Keratinocyte (primary cell): ENCODE data around the gene TCHP. TPM values are rescaled to one million over a fixed set of nuclear protein-coding genes. Genes with fewer than 3 reads are reported as not detected.

ENCODE experiments used
- DNase-seq: peaks from one replicate; pipeline ENCODE4 v3.0.0-alpha.2; 2011; ENCODE audit warnings: low read depth, missing footprints, low spot score
- FAIRE-seq: peaks from 2 replicates; lab custom pipeline; 2011; peaks lifted over from hg19 to GRCh38; lab: Jason Lieb, UNC
- H2AFZ ChIP-seq: 2 replicates; pipeline ENCODE4 v1.6.0; 2012; ENCODE audit warnings: low read length, control low read depth, inconsistent platforms; ENCODE audit not compliant: control insufficient read depth
- H3K27ac ChIP-seq: 2 replicates; pipeline ENCODE4 v1.5.1; 2011; ENCODE audit warnings: low read length; ENCODE audit not compliant: control insufficient read depth, insufficient read depth
- H3K27me3 ChIP-seq: 3 replicates; pipeline ENCODE4 v1.6.0; 2011; ENCODE audit warnings: low read length; ENCODE audit not compliant: control insufficient read depth, insufficient read depth; ENCODE audit errors: extremely low read depth
- H3K36me3 ChIP-seq, 2 experiments: 2 replicates in 1 of 2; 3 replicates in 1 of 2; pipeline ENCODE4 v1.5.1; 2011; ENCODE audit warnings: low read length in 2 of 2, mild to moderate bottlenecking in 1 of 2; ENCODE audit not compliant: control insufficient read depth in 2 of 2, insufficient read depth in 2 of 2; ENCODE audit errors: extremely low read depth in 1 of 2
- H3K4me1 ChIP-seq: 3 replicates; pipeline ENCODE4 v1.5.1; 2011; ENCODE audit warnings: low read length; ENCODE audit not compliant: control insufficient read depth, insufficient read depth; ENCODE audit errors: extremely low read depth
- H3K4me2 ChIP-seq: 3 replicates; pipeline ENCODE4 v1.6.0; 2011; ENCODE audit warnings: low read depth, low read length; ENCODE audit not compliant: control insufficient read depth, insufficient read depth; ENCODE audit errors: extremely low read depth
- H3K4me3 ChIP-seq, 3 experiments: fragments of 200-600 bp in 1 of 3; sonication (generic) in 1 of 3; 2 replicates in 2 of 3; 3 replicates in 1 of 3; pipeline ENCODE4 v1.5.1; 2011 to 2016; ENCODE audit warnings: low read length in 3 of 3, mild to moderate bottlenecking in 3 of 3, control low read depth in 2 of 3, inconsistent platforms in 1 of 3, low read depth in 1 of 3, mixed read lengths in 1 of 3, mixed run types in 1 of 3, moderate library complexity in 1 of 3; ENCODE audit not compliant: control insufficient read depth in 2 of 3, insufficient read depth in 2 of 3; ENCODE audit errors: extremely low read depth in 1 of 3
- H3K79me2 ChIP-seq: 2 replicates; pipeline ENCODE4 v1.6.0; 2012; ENCODE audit warnings: low read length; ENCODE audit not compliant: control insufficient read depth, insufficient read depth
- H3K9ac ChIP-seq: 3 replicates; pipeline ENCODE4 v1.6.0; 2011; ENCODE audit warnings: low read length; ENCODE audit not compliant: control insufficient read depth, insufficient read depth; ENCODE audit errors: extremely low read depth
- H3K9me1 ChIP-seq: 3 replicates; pipeline ENCODE4 v1.6.0; 2011; ENCODE audit warnings: low read length; ENCODE audit not compliant: control insufficient read depth, insufficient read depth; ENCODE audit errors: extremely low read depth
- H3K9me3 ChIP-seq: 2 replicates; pipeline ENCODE4 v1.5.1; 2012; ENCODE audit warnings: low read depth, low read length; ENCODE audit not compliant: control insufficient read depth
- H4K20me1 ChIP-seq: 3 replicates; pipeline ENCODE4 v1.6.0; 2011; ENCODE audit warnings: low read length; ENCODE audit not compliant: control insufficient read depth, insufficient read depth; ENCODE audit errors: extremely low read depth
- CTCF ChIP-seq, 3 experiments: IDR thresholded peaks in 1 of 3; conservative IDR thresholded peaks in 1 of 3; optimal IDR thresholded peaks in 1 of 3; 2 replicates in 2 of 3; 3 replicates in 1 of 3; pipeline versions ENCODE3 to v1.5.1; 2011; ENCODE audit warnings: low read length in 3 of 3, mild to moderate bottlenecking in 3 of 3, moderate library complexity in 2 of 3, control low read depth in 1 of 3, inconsistent platforms in 1 of 3; ENCODE audit not compliant: insufficient read depth in 2 of 3; ENCODE audit errors: extremely low read depth in 1 of 3
- EZH2 ChIP-seq: IDR thresholded peaks from one replicate; pipeline ENCODE4 v1.6.1; 2012; ENCODE audit warnings: inconsistent platforms, mild to moderate bottlenecking, low read length, moderate library complexity
- dilution Hi-C: fragments of 300-500 bp; cut with MboI; formaldehyde crosslinking; loops from one replicate; pipeline ENCODE4 v1.7.0; 2020; ENCODE audit warnings: low sequenced_read_pairs; ENCODE audit not compliant: extremely low pct_ligation_motif_present
- polyA plus RNA-seq, 5 experiments: library from polyadenylated mRNA; depleted of rRNA in 3 of 5; stranded (reverse) in 3 of 5; stranded (forward) in 1 of 5; unstranded in 1 of 5; fragments of >200 nt; gene quantifications; 1 replicate in 1 of 5; 2 replicates in 3 of 5; 3 replicates in 1 of 5; pipeline versions ENCODE4 v1.2.1 to v1.2.3, GENCODE V29; 2011 to 2012; ENCODE audit warnings: missing spikeins in 2 of 5, low read depth in 1 of 5, low replicate concordance in 1 of 5

The TCHP gene
- polyA plus RNA-seq, 1 donor (not counting 4 experiments of a cell fraction or from before 2014, with no cell fraction given), result 9.6 TPM

GRCh38 chr12:109905301-109905700 is 5.2 kb downstream of the TCHP start:
- Histone ChIP-seq H3K27ac (no peak overlapping the region), H3K9ac (no peak overlapping the region), H4K20me1 (no peaks in the 10 kb centered on the region), H3K36me3 (peaks cover 26 to 44% of the 10 kb centered on the region in 2 experiments), H3K4me1 (peaks cover 7% of the 10 kb centered on the region), H3K79me2 (peaks cover 15% of the 10 kb centered on the region), H3K9me3 (no peaks in the 10 kb centered on the region), H3K27me3 (no peaks in the 10 kb centered on the region), H2AFZ (no peak overlapping the region), H3K9me1 (no peaks in the 10 kb centered on the region), H3K4me3 (no peak overlapping the region), H3K4me2 (no peak overlapping the region)
- DNase-seq (no peak), FAIRE-seq (no peak)
- dilution Hi-C loops, result no loop called here
- TF ChIP-seq CTCF (optimal IDR thresholded peaks at IDR 0.05 in 1 of 3, IDR thresholded peaks at IDR 0.05 in 1 of 3, conservative IDR thresholded peaks at IDR 0.05 in 1 of 3; ENCODE audit: extremely low read depth in 1 of 3, insufficient read depth in 2 of 3, low read length in 3 of 3) (no peak), EZH2 (no peak)

- TF ChIP-seq EZH2, result no peak
- no peak for TF ChIP-seq CTCF (optimal IDR thresholded peaks at IDR 0.05 in 1 of 3, IDR thresholded peaks at IDR 0.05 in 1 of 3, conservative IDR thresholded peaks at IDR 0.05 in 1 of 3; ENCODE audit: extremely low read depth in 1 of 3, insufficient read depth in 2 of 3, low read length in 3 of 3)
- FAIRE-seq, result no peak
Measured at GRCh38 chr12:109910254-109910968, 10.3 kb downstream of the TCHP start.

More at GRCh38 chr12:109910254-109910968, 10.3 kb downstream of the TCHP start:
- DNase-seq, result no peak
- H2AFZ ChIP-seq, result no peak overlapping the region
- peaks cover 4% of the 10 kb centered on the region for H3K4me1 ChIP-seq
- no peak overlapping the region for H3K4me3 ChIP-seq
- dilution Hi-C loops, result no loop called here
- H3K36me3 ChIP-seq, result peaks cover 22 to 49% of the 10 kb centered on the region in 2 experiments
- H3K27ac ChIP-seq, result no peak overlapping the region
- no peaks in the 10 kb centered on the region for H3K9me1 ChIP-seq
- H3K9me3 ChIP-seq, result no peaks in the 10 kb centered on the region
- H3K4me2 ChIP-seq, result no peak overlapping the region
- H3K9ac ChIP-seq, result no peak overlapping the region
- H4K20me1 ChIP-seq, result no peaks in the 10 kb centered on the region
- H3K79me2 ChIP-seq, result no peaks in the 10 kb centered on the region
- no peaks in the 10 kb centered on the region for H3K27me3 ChIP-seq
